Astrocyte of the cerebellum (primary cell): ENCODE data around the gene FNDC10.

Experiments used
- DNase-seq: peaks from one replicate; pipeline ENCODE4 v3.0.0-alpha.2; 2011; ENCODE audit warnings: low read depth
- H3K4me3 ChIP-seq: 2 replicates; pipeline ENCODE4 v1.5.1; 2011; ENCODE audit warnings: mild to moderate bottlenecking, low read depth, low read length, moderate library complexity
- CTCF ChIP-seq: IDR thresholded peaks from 2 replicates; pipeline ENCODE4 v1.5.1; 2012; ENCODE audit warnings: low read length, low read depth, moderate library complexity, mild to moderate bottlenecking; ENCODE audit errors: missing control alignments
- in situ Hi-C: cut with HindIII; loops from 2 replicates; pipeline ENCODE4 v1.10.0; 2017; ENCODE audit warnings: low sequenced_read_pairs

Gene FNDC10

GRCh38 chr1:1577367-1578011, 22.4 kb downstream of the FNDC10 start:
- TF ChIP-seq CTCF, result no peak
- no peak overlapping the region for H3K4me3 ChIP-seq

DNA sequence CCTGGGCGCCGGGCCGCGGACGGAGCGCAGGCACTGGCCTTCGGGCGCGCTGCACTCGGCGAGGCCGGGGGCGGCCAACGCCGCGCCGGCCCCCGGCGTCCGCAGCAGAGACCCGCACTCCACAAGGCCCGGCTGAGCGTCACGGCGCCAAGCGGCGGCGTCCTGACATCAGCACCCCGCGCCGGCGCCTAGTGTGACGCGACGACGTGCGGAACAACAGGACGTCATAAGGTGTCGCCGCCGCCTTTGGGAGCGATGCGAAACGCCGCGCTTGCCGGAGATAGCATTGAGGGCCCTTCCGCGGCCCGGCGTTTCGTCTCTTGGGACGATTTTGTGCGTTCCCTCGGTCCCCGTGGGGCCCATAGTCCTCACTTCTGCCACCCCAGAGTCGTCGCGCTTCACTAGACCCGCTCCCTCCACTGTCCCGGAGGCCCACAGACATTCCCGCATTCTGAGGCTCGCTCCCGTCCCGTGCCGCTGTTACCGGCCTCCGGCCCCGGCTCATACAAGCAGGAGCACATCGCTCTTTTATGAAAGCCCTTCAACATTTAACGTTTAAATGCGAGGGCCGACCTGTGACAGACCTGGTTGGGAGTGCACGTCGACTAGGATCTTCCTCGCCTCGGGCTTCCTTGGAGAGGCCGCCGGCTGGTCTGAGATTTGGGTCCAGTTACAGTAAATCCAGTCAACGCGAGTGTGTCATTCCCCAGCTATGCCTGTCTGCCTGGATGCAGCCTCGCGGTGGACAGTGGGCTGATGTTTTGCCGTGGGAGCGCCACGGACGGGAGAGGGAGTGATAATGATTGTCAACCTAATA, 25.0 kb downstream of the FNDC10 start, which contains the start of gene SSU72:
Gene SSU72, minus strand, starts transcription at position 143 of the 817 bp plus-strand sequence. CDS start 306 bp downstream, outside the sequence.
- peak; percentile 83 for DNase-seq
- no peak for TF ChIP-seq CTCF
- in situ Hi-C loops, result no loop called here
- H3K4me3 ChIP-seq, result peak within 1 kb of the TSS; percentile 99

More at GRCh38 chr1:1577367-1578011, 22.4 kb downstream of the FNDC10 start:
- no peak for DNase-seq
- in situ Hi-C loops, result no loop called here

GRCh38 chr1:1573843-1574720, 25.9 kb downstream of the FNDC10 start:
- peak; percentile 24 for DNase-seq
- in situ Hi-C loops, result no loop called here
- H3K4me3 ChIP-seq, result peak overlapping the region; percentile 99
- peak; percentile 22 for TF ChIP-seq CTCF

- TF ChIP-seq CTCF, result no peak
- no peak for DNase-seq
- H3K4me3 ChIP-seq, result no peak overlapping the region
- in situ Hi-C loops, result no loop called here
Observed at GRCh38 chr1:1569341-1569740, 30.6 kb downstream of the FNDC10 start.

DNA sequence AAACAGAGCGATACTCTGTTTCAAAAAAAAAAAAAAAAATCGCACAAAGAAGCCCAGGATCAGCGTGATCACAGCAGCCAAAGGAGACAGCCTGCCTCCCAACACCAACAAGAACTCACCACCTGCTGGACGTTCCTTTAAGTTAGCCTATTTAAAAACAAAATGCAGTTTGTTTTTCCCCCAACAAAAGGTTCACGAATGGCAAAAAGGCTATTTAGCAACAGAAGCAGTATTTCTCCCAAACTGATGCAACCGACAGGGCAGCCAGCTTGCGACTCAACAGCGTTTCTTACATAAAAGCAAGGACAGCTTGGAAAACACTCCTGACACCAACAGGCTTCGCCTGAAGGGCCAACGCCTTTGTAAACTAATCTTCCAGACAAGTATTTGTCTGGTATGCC, 32.0 kb downstream of the FNDC10 start:
- no peak for DNase-seq
- H3K4me3 ChIP-seq, result no peak overlapping the region
- in situ Hi-C loops, result no loop called here
- no peak for TF ChIP-seq CTCF
